Measurements from ENCODE around the gene ARVCF. TPM values are rescaled to one million over a fixed set of nuclear protein-coding genes. Genes with fewer than 3 reads are reported as not detected.
A peak's percentile ranks its signal among the peaks of the same experiment; 100 is the strongest.

ARVCF gene
- total and polyA plus RNA-seq, 9 of the 15 experiments (the other 6 are each of a cell fraction or from before 2014, with no cell fraction given), result 0.03 to 97.4 (median 15.6) TPM

DNA sequence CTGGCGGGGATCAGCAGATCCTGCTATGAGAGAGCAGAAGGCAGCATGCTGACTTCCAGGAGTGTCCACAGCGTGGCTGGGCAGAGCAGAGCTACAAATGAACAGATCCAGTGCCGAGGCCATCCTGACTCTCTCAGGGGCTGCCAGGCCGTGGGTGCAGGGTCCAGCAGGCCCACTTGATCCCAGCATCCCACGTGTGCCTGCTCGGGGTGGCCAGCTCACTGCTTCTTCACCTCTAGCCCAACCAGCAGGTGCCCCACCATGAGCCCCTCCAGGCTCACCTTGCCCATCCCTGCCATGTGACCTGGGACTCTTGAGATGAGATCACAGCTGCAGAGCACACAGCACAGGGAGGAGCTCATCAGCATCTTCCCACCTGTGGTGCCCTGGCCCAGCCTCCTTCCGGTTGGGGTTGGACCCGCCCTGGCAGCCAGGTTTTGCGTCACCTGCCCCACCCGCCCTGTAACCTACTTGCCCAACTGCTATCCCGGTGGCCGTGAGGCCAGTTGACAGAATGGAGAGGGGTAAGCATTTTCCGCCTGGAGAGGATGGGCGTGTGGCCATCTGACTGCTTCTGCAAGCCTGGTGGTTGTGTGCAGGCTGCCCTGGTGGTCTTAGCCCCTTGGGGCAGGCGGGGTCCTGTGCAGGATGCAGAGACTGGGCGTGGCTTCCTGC, 15.2 kb upstream of the ARVCF start (continued):
- TF ChIP-seq, protein P1, sequence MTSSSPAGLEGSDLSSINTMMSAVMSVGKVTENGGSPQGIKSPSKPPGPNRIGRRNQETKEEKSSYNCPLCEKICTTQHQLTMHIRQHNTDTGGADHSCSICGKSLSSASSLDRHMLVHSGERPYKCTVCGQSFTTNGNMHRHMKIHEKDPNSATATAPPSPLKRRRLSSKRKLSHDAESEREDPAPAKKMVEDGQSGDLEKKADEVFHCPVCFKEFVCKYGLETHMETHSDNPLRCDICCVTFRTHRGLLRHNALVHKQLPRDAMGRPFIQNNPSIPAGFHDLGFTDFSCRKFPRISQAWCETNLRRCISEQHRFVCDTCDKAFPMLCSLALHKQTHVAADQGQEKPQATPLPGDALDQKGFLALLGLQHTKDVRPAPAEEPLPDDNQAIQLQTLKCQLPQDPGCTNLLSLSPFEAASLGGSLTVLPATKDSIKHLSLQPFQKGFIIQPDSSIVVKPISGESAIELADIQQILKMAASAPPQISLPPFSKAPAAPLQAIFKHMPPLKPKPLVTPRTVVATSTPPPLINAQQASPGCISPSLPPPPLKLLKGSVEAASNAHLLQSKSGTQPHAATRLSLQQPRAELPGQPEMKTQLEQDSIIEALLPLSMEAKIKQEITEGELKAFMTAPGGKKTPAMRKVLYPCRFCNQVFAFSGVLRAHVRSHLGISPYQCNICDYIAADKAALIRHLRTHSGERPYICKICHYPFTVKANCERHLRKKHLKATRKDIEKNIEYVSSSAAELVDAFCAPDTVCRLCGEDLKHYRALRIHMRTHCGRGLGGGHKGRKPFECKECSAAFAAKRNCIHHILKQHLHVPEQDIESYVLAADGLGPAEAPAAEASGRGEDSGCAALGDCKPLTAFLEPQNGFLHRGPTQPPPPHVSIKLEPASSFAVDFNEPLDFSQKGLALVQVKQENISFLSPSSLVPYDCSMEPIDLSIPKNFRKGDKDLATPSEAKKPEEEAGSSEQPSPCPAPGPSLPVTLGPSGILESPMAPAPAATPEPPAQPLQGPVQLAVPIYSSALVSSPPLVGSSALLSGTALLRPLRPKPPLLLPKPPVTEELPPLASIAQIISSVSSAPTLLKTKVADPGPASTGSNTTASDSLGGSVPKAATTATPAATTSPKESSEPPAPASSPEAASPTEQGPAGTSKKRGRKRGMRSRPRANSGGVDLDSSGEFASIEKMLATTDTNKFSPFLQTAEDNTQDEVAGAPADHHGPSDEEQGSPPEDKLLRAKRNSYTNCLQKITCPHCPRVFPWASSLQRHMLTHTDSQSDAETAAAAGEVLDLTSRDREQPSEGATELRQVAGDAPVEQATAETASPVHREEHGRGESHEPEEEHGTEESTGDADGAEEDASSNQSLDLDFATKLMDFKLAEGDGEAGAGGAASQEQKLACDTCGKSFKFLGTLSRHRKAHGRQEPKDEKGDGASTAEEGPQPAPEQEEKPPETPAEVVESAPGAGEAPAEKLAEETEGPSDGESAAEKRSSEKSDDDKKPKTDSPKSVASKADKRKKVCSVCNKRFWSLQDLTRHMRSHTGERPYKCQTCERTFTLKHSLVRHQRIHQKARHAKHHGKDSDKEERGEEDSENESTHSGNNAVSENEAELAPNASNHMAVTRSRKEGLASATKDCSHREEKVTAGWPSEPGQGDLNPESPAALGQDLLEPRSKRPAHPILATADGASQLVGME (CRISPR knock-in tag; IDR thresholded peaks at IDR 0.05), result 0 out of 2 replicates have a peak, but pooled peaks have one; percentile 24
- TF ChIP-seq STAT5A (IDR thresholded peaks at IDR 0.05; ENCODE audit: borderline replicate concordance, low read length) (no peak), SPI1 (IDR thresholded peaks at IDR 0.05; ENCODE audit: borderline replicate concordance, low read depth, low read length) (0 out of 2 replicates have a peak, but pooled peaks have one; percentile 0)

All from K562 (cell line).